MM.1S (cell line): ENCODE measurements around the gene ATP9A.

ENCODE experiments used
- CTCF ChIP-seq: fragments of 300-600 bp; sonication (generic); IDR thresholded peaks from 2 replicates; pipeline ENCODE4 v1.5.1; 2016; ENCODE audit warnings: antibody characterized with exemption, low read length, mixed read lengths
- EZH2 ChIP-seq: fragments of 300-600 bp; sonication (generic); optimal IDR thresholded peaks from 2 replicates; pipeline ENCODE3; 2017; ENCODE audit warnings: low read depth, mild to moderate bottlenecking, antibody characterized with exemption, low read length, mixed read lengths

GRCh38 chr20:51588762-51589161, 179.4 kb downstream of the ATP9A start:
- TF ChIP-seq CTCF: no peak
- TF ChIP-seq EZH2: no peak
